Measurements from ENCODE around the gene SPATA31C1. TPM values are rescaled to one million over a fixed set of nuclear protein-coding genes. Genes with fewer than 3 reads are reported as not detected.

The SPATA31C1 gene
- total RNA-seq, 1 experiment from 2014 or later: not detected

GRCh38 chr9:87950296-87950695, 32.5 kb downstream of the SPATA31C1 start:
- CTCF ChIA-PET: interaction anchor here (1.5 to 2.4 kb wide), 2 partner anchors 24 to 91 kb away, joined by 7 to 31 read pairs; partner anchors contain the start of gene CDK20
- Mint-ChIP-seq H3K27ac (no peak overlapping the region), H3K9me3 (peaks cover 11% of the 10 kb centered on the region), H3K4me1 (no peaks in the 10 kb centered on the region), H3K36me3 (peaks cover 2% of the 10 kb centered on the region; the same call in 1 of the 2 replicates), H3K4me3 (no peak overlapping the region), H3K27me3 (ENCODE audit: low read depth) (no peaks in the 10 kb centered on the region)
- POLR2A ChIA-PET: no interaction called here
- TF ChIP-seq ZNF396 (CRISPR knock-in tag; IDR thresholded peaks at IDR 0.05; ENCODE audit: borderline replicate concordance) (no peak), AR (CRISPR knock-in tag; IDR thresholded peaks at IDR 0.05) (no peak), ZSCAN18 (CRISPR knock-in tag; IDR thresholded peaks at IDR 0.05) (no peak), ATF3 (CRISPR knock-in tag; conservative IDR thresholded peaks at IDR 0.05) (no peak), E2F4 (CRISPR knock-in tag; IDR thresholded peaks at IDR 0.05; ENCODE audit: borderline replicate concordance, low read depth) (no peak), USF1 (CRISPR knock-in tag; IDR thresholded peaks at IDR 0.05) (no peak), EMX1 (CRISPR knock-in tag; IDR thresholded peaks at IDR 0.05) (no peak), FOXK1 (CRISPR knock-in tag; IDR thresholded peaks at IDR 0.05) (no peak)
- no peak for DNase-seq (ENCODE audit: low spot score)
- ATAC-seq: no peak

GRCh38 chr9:87950765-87951488, 33.2 kb downstream of the SPATA31C1 start:
- Mint-ChIP-seq H3K4me1 (no peaks in the 10 kb centered on the region), H3K4me3 (no peak overlapping the region), H3K27me3 (ENCODE audit: low read depth) (no peaks in the 10 kb centered on the region), H3K36me3 (peaks cover 2% of the 10 kb centered on the region; the same call in 1 of the 2 replicates), H3K9me3 (peaks cover 11% of the 10 kb centered on the region), H3K27ac (no peak overlapping the region)
- ATAC-seq (peak; percentile 77), DNase-seq (ENCODE audit: low spot score) (no peak)
- ChIA-PET POLR2A (no interaction called here), CTCF (interaction anchor here (0.7 to 2.4 kb wide), 8 partner anchors 19 to 640 kb away, joined by 3 to 31 read pairs (median 4); partner anchors contain the start of gene CDK20)
- TF ChIP-seq ZNF138 (CRISPR knock-in tag; conservative IDR thresholded peaks at IDR 0.05): no peak
- no peak for TF ChIP-seq MYBL2 (CRISPR knock-in tag; IDR thresholded peaks at IDR 0.05)
- TF ChIP-seq CTCF (IDR thresholded peaks at IDR 0.05): peak; percentile 41; the same call in 1 of the 2 replicates
- no peak for TF ChIP-seq ZNF671 (CRISPR knock-in tag; IDR thresholded peaks at IDR 0.05)
- TF ChIP-seq EMX1 (CRISPR knock-in tag; IDR thresholded peaks at IDR 0.05): no peak
- TF ChIP-seq HMGXB4 (CRISPR knock-in tag; IDR thresholded peaks at IDR 0.05): no peak

Data from WTC11 (cell line).